Tibial nerve (tissue), 4 donors: ENCODE data around the gene ERC2. TPM values are rescaled to one million over a fixed set of nuclear protein-coding genes. Genes with fewer than 3 reads are reported as not detected.

Experiments used
- DNase-seq, 2 donors: peaks; one replicate each; pipeline ENCODE4 v3.0.0-alpha.2; 2019; ENCODE audit warnings: low spot score in 2 of 2
- H3K27ac ChIP-seq, 4 donors: fragments of 200-600 bp; sonication (generic) in 3 of 4; one replicate each; pipeline ENCODE4 v1.5.1; 2017 to 2019; ENCODE audit warnings: mild to moderate bottlenecking in 1 of 4
- H3K27me3 ChIP-seq, 2 donors: fragments of 200-600 bp; sonication (generic) in 1 of 2; one replicate each; pipeline versions ENCODE4 v1.5.1 to v1.6.0; 2017 to 2019
- H3K36me3 ChIP-seq, 3 donors: fragments of 200-600 bp; sonication (generic); one replicate each; pipeline ENCODE4 v1.5.1; 2018 to 2019
- H3K4me1 ChIP-seq, 4 donors: fragments of 200-600 bp; sonication (generic) in 3 of 4; one replicate each; pipeline ENCODE4 v1.5.1; 2017 to 2019
- H3K4me3 ChIP-seq, 4 donors: fragments of 200-600 bp; sonication (generic) in 3 of 4; one replicate each; pipeline ENCODE4 v1.5.1; 2017 to 2019; ENCODE audit warnings: mild to moderate bottlenecking in 1 of 4, moderate library complexity in 1 of 4
- H3K9me3 ChIP-seq, 4 donors: fragments of 200-600 bp; sonication (generic) in 3 of 4; one replicate each; pipeline ENCODE4 v1.5.1; 2017 to 2019
- EP300 ChIP-seq, 2 donors: sonication (generic); formaldehyde crosslinking; IDR thresholded peaks; one replicate each; pipeline ENCODE4 v1.6.1; 2017; ENCODE audit warnings: antibody characterized with exemption in 2 of 2, mild to moderate bottlenecking in 1 of 2
- POLR2A ChIP-seq, 2 donors: fragments of 450-650 bp; IDR thresholded peaks; one replicate each; pipeline ENCODE4 v1.6.1; 2017; ENCODE audit warnings: antibody characterized with exemption in 2 of 2, mild to moderate bottlenecking in 2 of 2, moderate library complexity in 2 of 2
- WGBS, 2 donors: methylation state at CpG; one replicate each; pipeline ENCODE4 v1.1.5; 2018; 5-methylcytosine and 5-hydroxymethylcytosine counted together
- total RNA-seq, 4 donors: library from RNA; depleted of rRNA; stranded (reverse); fragments of >200 nt; gene quantifications; one replicate each; pipeline ENCODE4 v1.1.0, GENCODE V29; 2016
- TF ChIP-seq, protein P1 (sequence below), 5 experiments: fragments of 200-600 bp in 3 of 5; fragments of 450-650 bp in 2 of 5; sonication (generic) in 3 of 5; IDR thresholded peaks; one replicate each; pipeline ENCODE4 v1.5.1; 2016 to 2019; ENCODE audit warnings: antibody characterized with exemption in 5 of 5, mild to moderate bottlenecking in 3 of 5, moderate library complexity in 2 of 5

Gene ERC2
- total RNA-seq, 4 donors from 2014 or later: 0.84 to 0.98 (median 0.90) TPM; not detected in 1

DNA sequence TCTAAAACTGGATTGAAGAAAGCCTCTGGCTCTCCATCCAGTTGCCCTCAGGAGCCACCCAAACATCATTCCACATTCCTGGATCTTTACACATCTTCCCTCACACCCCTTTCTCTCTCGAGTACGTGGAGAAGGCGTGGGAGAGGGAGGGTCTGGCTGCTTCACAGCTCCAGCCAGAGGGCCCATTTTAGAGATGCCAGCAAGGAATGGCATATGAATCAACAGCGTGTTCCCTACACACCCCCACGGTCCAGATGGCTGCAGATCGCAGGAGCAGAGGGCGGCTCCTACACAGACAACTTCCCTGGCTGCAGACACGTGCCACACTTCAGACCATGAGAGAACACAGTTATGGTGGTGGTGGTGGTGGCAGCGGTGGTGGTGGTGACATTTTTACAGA lies 280.1 kb downstream of the ERC2 start:
- Histone ChIP-seq H3K4me3 (no peak overlapping the region), H3K27ac (no peak overlapping the region), H3K36me3 (no peaks in the 10 kb centered on the region), H3K9me3 (no peaks in the 10 kb centered on the region), H3K4me1 (no peaks in the 10 kb centered on the region), H3K27me3 (no peaks in the 10 kb centered on the region)
- TF ChIP-seq POLR2A (IDR thresholded peaks at IDR 0.05): no peak
- no peak for TF ChIP-seq EP300 (IDR thresholded peaks at IDR 0.05)
- TF ChIP-seq, protein P1, sequence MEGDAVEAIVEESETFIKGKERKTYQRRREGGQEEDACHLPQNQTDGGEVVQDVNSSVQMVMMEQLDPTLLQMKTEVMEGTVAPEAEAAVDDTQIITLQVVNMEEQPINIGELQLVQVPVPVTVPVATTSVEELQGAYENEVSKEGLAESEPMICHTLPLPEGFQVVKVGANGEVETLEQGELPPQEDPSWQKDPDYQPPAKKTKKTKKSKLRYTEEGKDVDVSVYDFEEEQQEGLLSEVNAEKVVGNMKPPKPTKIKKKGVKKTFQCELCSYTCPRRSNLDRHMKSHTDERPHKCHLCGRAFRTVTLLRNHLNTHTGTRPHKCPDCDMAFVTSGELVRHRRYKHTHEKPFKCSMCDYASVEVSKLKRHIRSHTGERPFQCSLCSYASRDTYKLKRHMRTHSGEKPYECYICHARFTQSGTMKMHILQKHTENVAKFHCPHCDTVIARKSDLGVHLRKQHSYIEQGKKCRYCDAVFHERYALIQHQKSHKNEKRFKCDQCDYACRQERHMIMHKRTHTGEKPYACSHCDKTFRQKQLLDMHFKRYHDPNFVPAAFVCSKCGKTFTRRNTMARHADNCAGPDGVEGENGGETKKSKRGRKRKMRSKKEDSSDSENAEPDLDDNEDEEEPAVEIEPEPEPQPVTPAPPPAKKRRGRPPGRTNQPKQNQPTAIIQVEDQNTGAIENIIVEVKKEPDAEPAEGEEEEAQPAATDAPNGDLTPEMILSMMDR (IDR thresholded peaks at IDR 0.05): no peak
- 78 to 88% methylated on average over 9 of the region's 9 CpGs for WGBS, 2 donors
- DNase-seq: no peak

DNA sequence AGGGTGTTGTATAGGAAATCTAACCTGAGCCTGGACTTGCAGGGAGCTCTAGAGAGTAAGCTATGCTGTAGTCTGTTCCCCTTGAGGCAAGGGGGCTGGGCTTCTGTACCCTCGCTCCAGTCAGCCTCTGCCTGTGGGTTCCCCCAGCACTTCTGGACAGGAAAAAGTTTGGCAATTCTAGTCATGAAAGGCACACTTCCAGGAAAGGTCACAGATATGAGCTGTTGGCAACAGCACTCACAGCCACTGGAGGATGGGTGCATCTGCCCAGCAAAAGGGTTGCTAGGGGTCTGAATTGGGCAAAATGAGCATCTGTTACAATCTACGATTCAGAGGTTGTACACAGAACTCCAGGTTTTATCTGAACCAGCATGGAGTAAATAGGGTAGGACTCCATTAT lies 281.2 kb downstream of the ERC2 start:
- no peaks in the 10 kb centered on the region for H3K27me3 ChIP-seq
- H3K27ac ChIP-seq: no peak overlapping the region
- no peak for DNase-seq
- H3K9me3 ChIP-seq: no peaks in the 10 kb centered on the region
- no peak overlapping the region for H3K4me3 ChIP-seq
- TF ChIP-seq EP300 (IDR thresholded peaks at IDR 0.05): no peak
- TF ChIP-seq, protein P1 (IDR thresholded peaks at IDR 0.05): no peak
- no peak for TF ChIP-seq POLR2A (IDR thresholded peaks at IDR 0.05)
- 75 to 78% methylated on average over 2 of the region's 2 CpGs for WGBS, 2 donors
- H3K36me3 ChIP-seq: no peaks in the 10 kb centered on the region
- no peaks in the 10 kb centered on the region for H3K4me1 ChIP-seq

DNA sequence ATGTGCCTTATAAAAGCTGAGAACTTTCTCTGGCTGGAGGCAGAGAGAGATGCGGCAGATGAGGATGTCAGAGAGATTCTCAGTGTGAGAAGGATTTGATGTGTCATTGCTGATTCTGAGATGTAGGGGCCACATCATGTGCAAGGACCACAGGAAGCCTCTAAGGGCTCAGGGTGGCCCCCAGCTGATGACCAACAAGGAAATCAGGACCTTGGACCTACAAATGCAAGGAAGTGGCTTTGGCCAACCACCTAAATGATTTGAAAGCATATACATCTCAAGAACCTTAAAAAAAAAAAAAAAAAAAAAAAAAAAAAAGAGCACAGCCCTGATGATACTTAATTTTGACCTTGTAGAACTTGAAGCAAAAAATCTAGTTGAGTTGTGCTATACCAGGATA lies 282.4 kb downstream of the ERC2 start:
- Histone ChIP-seq H3K27ac (no peak overlapping the region), H3K9me3 (no peaks in the 10 kb centered on the region), H3K36me3 (no peaks in the 10 kb centered on the region), H3K4me1 (no peaks in the 10 kb centered on the region), H3K27me3 (no peaks in the 10 kb centered on the region), H3K4me3 (no peak overlapping the region)
- TF ChIP-seq EP300 (IDR thresholded peaks at IDR 0.05) (no peak), POLR2A (IDR thresholded peaks at IDR 0.05) (no peak)
- TF ChIP-seq, protein P1 (IDR thresholded peaks at IDR 0.05): no peak
- DNase-seq: no peak
- 91 to 96% methylated on average over 1 of the region's 1 CpG for WGBS, 2 donors

DNA sequence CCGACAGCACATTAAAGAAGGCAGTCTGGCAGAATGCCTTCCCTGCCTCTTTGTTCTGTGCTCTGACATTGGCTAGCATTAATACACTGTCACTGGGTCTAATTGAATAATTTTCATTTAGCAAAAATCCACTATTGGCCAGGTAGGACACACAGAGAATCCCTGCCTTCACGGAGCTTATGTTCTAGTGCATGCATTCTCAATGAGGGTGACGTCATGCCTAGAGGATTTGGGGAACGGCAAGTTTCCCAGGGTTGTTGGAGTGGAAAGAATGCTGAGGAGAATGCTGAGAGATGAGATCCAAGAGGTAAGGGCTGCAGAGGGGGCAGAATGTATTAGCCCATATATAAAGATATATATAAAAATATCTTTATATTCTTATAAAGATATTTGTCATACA lies 284.7 kb downstream of the ERC2 start:
- Histone ChIP-seq H3K4me3 (no peak overlapping the region), H3K27me3 (no peaks in the 10 kb centered on the region), H3K27ac (no peak overlapping the region), H3K4me1 (no peaks in the 10 kb centered on the region), H3K36me3 (no peaks in the 10 kb centered on the region), H3K9me3 (no peaks in the 10 kb centered on the region)
- no peak for DNase-seq
- TF ChIP-seq POLR2A (IDR thresholded peaks at IDR 0.05): no peak
- TF ChIP-seq, protein P1 (IDR thresholded peaks at IDR 0.05): no peak
- TF ChIP-seq EP300 (IDR thresholded peaks at IDR 0.05): no peak
- 59 to 65% methylated on average over 4 of the region's 4 CpGs for WGBS, 2 donors

DNA sequence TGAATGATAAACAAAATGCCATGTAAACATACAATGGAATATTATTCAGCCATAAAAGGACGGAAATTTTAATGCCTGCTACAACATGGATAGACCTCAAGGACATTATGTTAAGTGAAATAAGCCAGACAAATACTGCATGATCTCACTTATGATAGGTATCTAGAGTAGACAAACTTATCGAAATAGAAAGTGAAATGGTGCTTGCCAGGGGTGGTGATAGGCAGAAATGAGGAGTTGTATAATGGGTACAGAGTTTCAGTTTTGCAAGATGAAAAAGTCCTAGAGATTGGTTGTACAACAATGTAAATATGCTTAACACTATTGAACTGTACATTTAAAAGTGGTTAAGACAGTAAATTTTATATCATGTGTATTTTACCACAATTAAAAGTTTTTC lies 287.8 kb downstream of the ERC2 start:
- H3K27ac ChIP-seq: no peak overlapping the region
- H3K4me1 ChIP-seq: no peaks in the 10 kb centered on the region
- no peak overlapping the region for H3K4me3 ChIP-seq
- H3K36me3 ChIP-seq: no peaks in the 10 kb centered on the region
- H3K27me3 ChIP-seq: no peaks in the 10 kb centered on the region
- DNase-seq: no peak
- H3K9me3 ChIP-seq: no peaks in the 10 kb centered on the region
- no peak for TF ChIP-seq POLR2A (IDR thresholded peaks at IDR 0.05)
- TF ChIP-seq, protein P1 (IDR thresholded peaks at IDR 0.05): no peak
- no peak for TF ChIP-seq EP300 (IDR thresholded peaks at IDR 0.05)
- WGBS, 2 donors: 89 to 91% methylated on average over 2 of the region's 2 CpGs
